NT2/D1 (cell line): ENCODE measurements around the gene PDLIM5.

Experiments used
- SUZ12 ChIP-seq: IDR thresholded peaks from 2 replicates; pipeline ENCODE4 v1.6.1; 2011; ENCODE audit not compliant: insufficient read length, insufficient read depth; ENCODE audit errors: extremely low read depth
- YY1 ChIP-seq: IDR thresholded peaks from 2 replicates; pipeline ENCODE4 v1.6.1; 2011; ENCODE audit not compliant: insufficient read length, insufficient read depth
- ZNF274 ChIP-seq: IDR thresholded peaks from 2 replicates; pipeline ENCODE4 v1.6.1; 2011; ENCODE audit warnings: mild to moderate bottlenecking, low read depth, low read length

DNA sequence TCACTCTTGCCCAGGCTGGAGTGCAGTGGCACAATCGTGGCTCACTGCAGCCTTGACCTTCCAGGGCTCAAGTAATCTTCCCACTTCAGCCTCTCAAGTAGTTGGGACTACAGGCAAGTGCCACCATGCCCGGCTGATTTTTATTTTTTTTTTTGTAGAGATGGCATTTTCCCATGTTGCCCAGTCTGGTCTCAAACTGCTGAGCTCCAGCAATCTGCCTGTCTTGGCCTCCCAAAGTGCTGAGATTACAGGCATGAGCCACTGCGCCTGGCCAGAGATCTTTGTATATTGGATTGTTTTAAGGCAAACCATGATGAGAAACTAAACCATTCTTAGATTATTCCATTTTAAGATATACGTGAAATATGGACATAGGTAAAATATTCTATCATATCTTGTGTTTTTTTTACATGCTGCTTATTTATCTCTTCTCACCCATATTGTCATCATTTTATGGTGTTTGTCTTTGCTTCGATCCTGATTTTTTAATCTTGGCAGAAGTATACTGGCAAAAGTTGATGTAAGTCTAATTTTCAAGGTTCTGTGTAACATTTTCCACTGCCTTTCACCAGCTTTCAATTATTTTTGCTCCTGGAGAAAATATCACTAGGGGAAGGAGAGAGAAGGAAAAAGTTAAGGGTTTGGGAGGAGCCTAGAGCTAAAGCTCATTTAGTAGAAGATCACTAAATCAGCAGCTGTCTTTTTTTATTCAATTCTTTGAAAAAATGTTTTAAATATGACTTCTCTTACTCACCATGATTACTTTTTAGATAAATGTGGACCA is 27.8 kb downstream of the PDLIM5 start:
- no peak for TF ChIP-seq ZNF274
- TF ChIP-seq YY1 = no peak
- TF ChIP-seq SUZ12 = no peak
